Left cardiac atrium (tissue), 4 donors: ENCODE results near the gene NOP56. TPM values are rescaled to one million over a fixed set of nuclear protein-coding genes. Genes with fewer than 3 reads are reported as not detected.
A peak's percentile ranks its signal among the peaks of the same experiment; 100 is the strongest.

Experiments
- ATAC-seq, 2 donors: fragments of 200-7000 bp; cut with Tn5 transposase; one replicate each; pipeline ENCODE4 v1.9.1; 2020; ENCODE audit warnings: mild to moderate bottlenecking in 2 of 2, moderate library complexity in 2 of 2
- DNase-seq: peaks from one replicate; pipeline ENCODE4 v3.0.0-alpha.2; 2020
- intact Hi-C, 2 donors: fragments of 100-400 bp; cut with DNase I; formaldehyde crosslinking; loops; one replicate each; pipeline versions ENCODE4 v1.14.1 to v1.15.1; 2022 to 2023
- total RNA-seq, 2 donors: library from RNA; stranded (reverse); fragmentation: NEBNext Ultra II Directional; extraction: Animal tissue kit (Norgen Biotek cat#: 25700); gene quantifications; one replicate each; pipeline ENCODE4 v1.2.1, GENCODE V29; 2021
- donor health status: DM: no; HTN: yes; CAD: no.
- donor health status: DM: no; HTN: yes; CAD: no; lungs with severe emphysema.
- donor health status: DM: yes; HTN: yes; CAD: no.
- donor health status: Dilated cardiomyopathy.

The NOP56 gene
- total RNA-seq, 2 donors from 2014 or later: 63.3 to 91.3 TPM

- no peak for DNase-seq
- intact Hi-C loops: no loop called here
- ATAC-seq: no peak
Observed at GRCh38 chr20:2633381-2633780, 19.1 kb upstream of the NOP56 start.

- intact Hi-C loops: no loop called here
- no peak for ATAC-seq
- DNase-seq: no peak
Observed at GRCh38 chr20:2637246-2637645, 15.2 kb upstream of the NOP56 start.

- no peak for DNase-seq
- ATAC-seq: no peak
- intact Hi-C loops: loop anchor here in 1 of 2 donors (10.0 kb wide), 1 partner anchor 115 kb away; no protein-coding TSS in a partner anchor
Observed at GRCh38 chr20:2640260-2640659, 12.2 kb upstream of the NOP56 start.

GRCh38 chr20:2640899-2641298 is 11.5 kb upstream of the NOP56 start:
- ATAC-seq: no peak
- intact Hi-C loops: loop anchor here in 1 of 2 donors (10.0 kb wide), 1 partner anchor 116 kb away; no protein-coding TSS in a partner anchor
- no peak for DNase-seq

- ATAC-seq (no peak), DNase-seq (no peak)
- intact Hi-C loops: loop anchor here in 1 of 2 donors (10.0 kb wide), 1 partner anchor 119 kb away; no protein-coding TSS in a partner anchor
Observed at GRCh38 chr20:2643708-2644107, 8.7 kb upstream of the NOP56 start.

GRCh38 chr20:2652724-2653555 is 508 bp downstream of the NOP56 start:
- DNase-seq: peak; percentile 63
- intact Hi-C loops: no loop called here
- ATAC-seq: peak; percentile 77

DNA sequence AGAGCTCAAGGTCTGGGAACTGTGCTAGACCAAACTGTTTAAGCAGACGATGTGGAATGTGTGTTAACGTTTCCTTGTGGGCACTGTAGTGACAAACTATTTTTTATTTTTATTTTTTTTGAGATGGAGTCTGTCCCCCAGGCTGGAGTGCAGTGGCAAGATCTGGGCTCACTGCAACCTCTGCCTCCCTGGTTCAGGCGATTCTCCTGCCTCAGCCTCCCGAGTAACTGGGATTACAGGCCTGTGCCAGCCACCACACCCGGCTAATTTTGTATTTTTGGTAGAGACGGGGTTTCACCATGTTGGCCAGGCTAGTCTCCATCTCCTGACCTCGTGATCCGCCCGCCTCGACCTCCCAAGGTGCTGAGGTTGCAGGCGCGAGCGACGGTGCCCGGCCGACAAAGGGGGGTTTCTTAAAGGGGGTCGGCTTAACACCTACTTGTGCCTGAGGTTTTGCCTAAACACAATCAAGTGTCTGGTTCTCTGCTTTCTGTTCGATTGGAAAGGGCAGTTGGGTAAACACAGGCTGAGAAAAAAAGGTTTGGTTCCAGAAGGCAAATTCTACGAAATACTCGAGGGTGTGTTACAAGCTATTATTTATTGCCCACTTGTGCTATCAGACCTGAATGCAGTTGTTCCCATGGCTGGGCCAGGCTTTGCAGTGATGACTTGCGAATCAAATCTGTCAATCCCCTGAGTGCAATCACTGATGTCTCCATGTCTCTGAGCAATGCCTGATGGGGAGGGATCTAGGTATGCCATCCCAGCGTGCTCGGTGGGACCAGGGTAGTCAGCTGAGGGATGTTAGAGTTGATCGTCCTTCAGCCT is 1.3 kb downstream of the NOP56 start:
- no peak for DNase-seq
- intact Hi-C loops: no loop called here
- ATAC-seq: no peak

- intact Hi-C loops: no loop called here
- ATAC-seq (no peak), DNase-seq (no peak)
Observed at GRCh38 chr20:2654384-2654822, 2.0 kb downstream of the NOP56 start.

DNA sequence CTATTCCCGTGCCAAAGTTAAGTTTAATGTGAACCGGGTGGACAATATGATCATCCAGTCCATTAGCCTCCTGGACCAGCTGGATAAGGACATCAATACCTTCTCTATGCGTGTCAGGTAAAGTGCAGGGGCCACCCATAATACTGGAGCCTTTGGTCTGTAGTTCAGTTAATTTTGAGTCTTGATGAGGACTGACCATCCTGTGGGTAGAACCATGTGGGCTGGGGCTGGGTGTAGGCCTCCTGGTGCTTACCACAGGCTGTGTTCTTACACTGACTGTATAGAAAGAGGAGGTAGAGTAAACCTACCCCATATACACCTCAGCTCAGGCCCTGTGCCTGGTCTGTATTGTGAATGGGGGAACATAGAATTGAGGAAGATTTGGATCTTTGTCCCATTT is 2.4 kb downstream of the NOP56 start:
- no peak for DNase-seq
- intact Hi-C loops: no loop called here
- ATAC-seq: no peak

- DNase-seq: no peak
- ATAC-seq: no peak
- intact Hi-C loops: no loop called here
Observed at GRCh38 chr20:2655331-2656116, 3.1 kb downstream of the NOP56 start.

DNA sequence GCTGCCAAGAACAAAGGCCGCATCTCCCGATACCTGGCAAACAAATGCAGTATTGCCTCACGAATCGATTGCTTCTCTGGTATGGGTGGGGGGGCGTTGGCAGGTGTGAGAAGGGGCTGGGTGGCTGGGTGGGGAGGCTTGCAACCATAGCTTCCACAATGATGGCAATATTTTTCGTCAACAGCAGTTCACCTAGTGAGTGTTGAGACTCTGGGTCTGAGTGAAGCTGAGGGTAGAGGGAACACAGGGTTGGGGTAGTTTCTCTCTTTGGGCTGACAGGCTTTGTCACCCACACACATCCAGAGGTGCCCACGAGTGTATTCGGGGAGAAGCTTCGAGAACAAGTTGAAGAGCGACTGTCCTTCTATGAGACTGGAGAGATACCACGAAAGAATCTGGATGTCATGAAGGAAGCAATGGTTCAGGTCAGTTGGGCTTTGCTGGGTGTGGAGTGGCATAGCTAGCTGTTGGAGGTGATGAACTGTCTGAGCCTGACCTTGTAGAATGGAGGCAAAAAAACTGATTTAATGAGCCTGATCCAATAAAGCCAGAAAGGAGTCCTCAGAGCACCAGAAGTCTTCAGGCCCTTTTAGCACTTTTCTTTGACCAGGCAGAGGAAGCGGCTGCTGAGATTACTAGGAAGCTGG is 4.2 kb downstream of the NOP56 start:
- DNase-seq: no peak
- intact Hi-C loops: no loop called here
- ATAC-seq: no peak

- ATAC-seq: no peak
- intact Hi-C loops: no loop called here
- DNase-seq: no peak
Observed at GRCh38 chr20:2657241-2657640, 4.8 kb downstream of the NOP56 start.

- DNase-seq (no peak), ATAC-seq (no peak)
- intact Hi-C loops: no loop called here
Observed at GRCh38 chr20:2657674-2658073, 5.2 kb downstream of the NOP56 start.

DNA sequence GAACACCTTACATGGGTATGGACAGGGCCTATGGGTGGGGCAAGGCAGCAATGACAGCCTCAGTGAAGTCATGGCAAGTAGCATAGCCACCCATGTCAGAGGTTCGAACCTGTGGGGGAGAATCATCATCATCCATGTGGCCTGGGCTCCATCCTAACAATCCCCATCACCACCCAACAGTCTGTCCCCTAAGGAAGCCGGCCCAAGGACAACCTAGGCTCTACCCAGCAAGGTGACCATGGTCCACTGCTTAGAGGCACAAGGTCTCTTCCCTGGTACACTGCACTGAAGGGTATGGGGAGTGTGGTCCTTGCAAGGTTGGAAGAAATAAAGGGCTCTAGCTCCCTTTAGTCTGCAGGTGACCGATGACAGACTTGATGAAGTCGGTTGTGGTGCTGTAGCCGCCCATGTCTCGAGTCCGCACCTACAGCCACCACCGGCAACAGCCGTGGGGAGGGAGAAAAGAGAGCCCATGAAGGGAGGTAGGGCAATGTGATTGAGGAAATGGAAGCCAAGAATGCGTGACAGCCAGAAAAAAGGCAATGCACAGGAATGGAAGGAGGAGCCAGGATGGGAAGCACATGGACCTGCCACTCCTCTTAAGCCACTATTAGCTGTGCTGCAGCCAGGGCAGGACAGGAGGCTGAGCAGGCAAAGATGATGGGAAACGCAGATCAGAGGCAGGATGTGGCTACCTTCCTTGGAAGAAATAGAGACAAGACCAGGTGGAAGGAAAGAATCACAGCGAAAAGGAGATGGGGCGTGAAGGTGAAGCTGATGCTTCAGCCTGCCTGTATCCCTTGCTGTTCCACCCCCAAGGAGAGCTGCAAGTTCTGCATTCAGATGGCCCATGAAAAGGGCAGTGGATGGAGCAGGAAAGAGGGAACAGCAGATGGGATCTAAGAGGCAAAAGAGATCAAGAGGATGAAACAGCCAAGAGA is 6.3 kb downstream of the NOP56 start:
- ATAC-seq (peak in 1 of 2 donors; percentile 6), DNase-seq (no peak)
- intact Hi-C loops: no loop called here

DNA sequence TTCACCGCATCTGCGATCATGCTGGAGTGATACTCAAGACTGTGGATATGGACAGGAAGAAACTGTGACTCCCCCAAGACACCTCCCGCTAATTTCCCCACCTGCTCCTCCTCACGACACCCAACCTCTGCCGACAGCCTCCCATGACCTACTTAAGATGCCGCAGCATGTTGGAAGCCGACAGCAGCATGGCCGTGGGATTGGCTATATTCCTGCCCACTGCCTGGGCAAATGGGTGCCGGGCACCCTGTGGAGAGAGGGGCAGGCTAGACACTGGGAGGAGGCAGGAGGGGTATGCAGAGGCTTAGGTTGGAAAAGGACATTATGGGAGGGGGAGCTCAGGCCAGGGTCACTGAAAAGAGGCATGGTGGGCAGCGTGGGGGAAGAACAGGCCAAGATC is 7.1 kb downstream of the NOP56 start:
- intact Hi-C loops: no loop called here
- no peak for ATAC-seq
- no peak for DNase-seq

DNA sequence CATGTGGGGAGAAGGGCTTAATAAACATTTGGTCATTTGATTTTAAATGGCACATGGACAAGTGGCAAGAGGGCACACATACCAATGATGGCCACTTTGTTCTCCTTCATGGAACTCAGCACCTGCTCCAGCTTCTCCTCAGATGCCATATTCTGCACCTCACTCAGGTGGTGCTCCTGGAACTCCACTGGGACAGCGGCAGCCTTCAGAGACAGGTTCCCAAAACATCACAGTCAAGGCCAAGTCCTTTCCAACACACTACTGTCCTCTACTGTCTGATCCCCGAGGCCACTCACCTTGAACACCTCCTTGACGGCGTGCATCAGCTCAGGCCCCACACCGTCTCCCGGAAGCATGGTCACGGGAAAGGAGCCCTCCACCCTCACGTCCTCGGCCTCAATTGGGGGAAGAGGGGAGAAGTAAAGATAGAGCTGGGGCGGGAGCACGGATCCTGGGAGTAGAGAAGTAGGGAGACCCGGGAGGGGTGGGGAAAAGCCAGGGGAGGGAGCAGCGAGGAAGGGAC is 11.0 kb downstream of the NOP56 start:
- intact Hi-C loops: loop anchor here in 1 of 2 donors (10.0 kb wide), 1 partner anchor 171 kb away; no protein-coding TSS in a partner anchor
- no peak for ATAC-seq
- no peak for DNase-seq
